Skeletal muscle tissue (tissue), 4 donors: Measurements from ENCODE around the gene ID4. TPM values are rescaled to one million over a fixed set of nuclear protein-coding genes. Genes with fewer than 3 reads are reported as not detected.

Source experiments
- H3K27ac ChIP-seq: one replicate; pipeline ENCODE4 v1.7.0; 2013; ENCODE audit warnings: mild to moderate bottlenecking, low read depth, low read length, inconsistent platforms
- H3K27me3 ChIP-seq, 3 donors: one replicate each; pipeline ENCODE4 v1.7.0; 2013; ENCODE audit warnings: low read length in 3 of 3; ENCODE audit not compliant: control insufficient read depth in 3 of 3, insufficient read depth in 3 of 3
- H3K36me3 ChIP-seq, 3 donors: one replicate each; pipeline ENCODE4 v1.7.0; 2013; ENCODE audit warnings: low read length in 3 of 3; ENCODE audit not compliant: control insufficient read depth in 3 of 3, insufficient read depth in 3 of 3
- H3K4me1 ChIP-seq, 3 donors: one replicate each; pipeline ENCODE4 v1.7.0; 2013; ENCODE audit warnings: low read length in 3 of 3, mild to moderate bottlenecking in 3 of 3; ENCODE audit not compliant: control insufficient read depth in 3 of 3, insufficient read depth in 3 of 3
- H3K4me3 ChIP-seq, 3 donors: one replicate each; pipeline ENCODE4 v1.7.0; 2013; ENCODE audit warnings: low read length in 3 of 3
- H3K9ac ChIP-seq, 3 donors: one replicate each; pipeline ENCODE4 v1.7.0; 2013; ENCODE audit warnings: low read length in 3 of 3, mild to moderate bottlenecking in 3 of 3, moderate library complexity in 2 of 3, low read depth in 1 of 3
- H3K9me3 ChIP-seq, 3 donors: one replicate each; pipeline ENCODE4 v1.7.0; 2013; ENCODE audit warnings: low read length in 3 of 3; ENCODE audit not compliant: control insufficient read depth in 3 of 3
- total RNA-seq: library from RNA; depleted of rRNA; stranded (reverse); fragments of >200 nt; gene quantifications from one replicate; pipeline ENCODE4 v1.2.3, GENCODE V29; 2014
- donor health status: Osteomylitis.

Gene ID4, protein sequence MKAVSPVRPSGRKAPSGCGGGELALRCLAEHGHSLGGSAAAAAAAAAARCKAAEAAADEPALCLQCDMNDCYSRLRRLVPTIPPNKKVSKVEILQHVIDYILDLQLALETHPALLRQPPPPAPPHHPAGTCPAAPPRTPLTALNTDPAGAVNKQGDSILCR
- 12.5 TPM for total RNA-seq

GRCh38 chr6:19836799-19837510, at the start of gene ID4:
Gene ID4 (plus strand): TSS chr6:19837370. CDS start chr6:19837755, 385 bp downstream.
- Histone ChIP-seq H3K9me3 (no peaks in the 10 kb centered on the region), H3K27ac (peak within 1 kb of the TSS; percentile 76), H3K36me3 (no peaks in the 10 kb centered on the region), H3K9ac (peak within 1 kb of the TSS; percentile 73 to 84 (median 76)), H3K4me3 (peak within 1 kb of the TSS; percentile 74 to 81 (median 81)), H3K27me3 (peaks cover 0 to 7% (median 0%) of the 10 kb centered on the region in 3 donors), H3K4me1 (peaks cover 7 to 14% (median 9%) of the 10 kb centered on the region in 3 donors)

- H3K4me1 ChIP-seq: no peaks in the 10 kb centered on the region
- H3K36me3 ChIP-seq: no peaks in the 10 kb centered on the region
- H3K9me3 ChIP-seq: no peaks in the 10 kb centered on the region
- H3K27ac ChIP-seq: no peak overlapping the region
- H3K9ac ChIP-seq: no peak overlapping the region
- peaks cover 0 to 3% (median 0%) of the 10 kb centered on the region in 3 donors for H3K27me3 ChIP-seq
- no peak overlapping the region for H3K4me3 ChIP-seq
Observed at GRCh38 chr6:19788686-19789085, 48.5 kb upstream of the ID4 start.

GRCh38 chr6:19789100-19789803, 47.9 kb upstream of the ID4 start:
- Histone ChIP-seq H3K9ac (no peak overlapping the region), H3K27me3 (peaks cover 0 to 3% (median 0%) of the 10 kb centered on the region in 3 donors), H3K27ac (no peak overlapping the region), H3K9me3 (no peaks in the 10 kb centered on the region), H3K4me1 (no peaks in the 10 kb centered on the region), H3K36me3 (no peaks in the 10 kb centered on the region), H3K4me3 (no peak overlapping the region)

GRCh38 chr6:19791267-19791666, 45.9 kb upstream of the ID4 start:
- Histone ChIP-seq H3K4me1 (no peaks in the 10 kb centered on the region), H3K36me3 (no peaks in the 10 kb centered on the region), H3K9ac (no peak overlapping the region)

DNA sequence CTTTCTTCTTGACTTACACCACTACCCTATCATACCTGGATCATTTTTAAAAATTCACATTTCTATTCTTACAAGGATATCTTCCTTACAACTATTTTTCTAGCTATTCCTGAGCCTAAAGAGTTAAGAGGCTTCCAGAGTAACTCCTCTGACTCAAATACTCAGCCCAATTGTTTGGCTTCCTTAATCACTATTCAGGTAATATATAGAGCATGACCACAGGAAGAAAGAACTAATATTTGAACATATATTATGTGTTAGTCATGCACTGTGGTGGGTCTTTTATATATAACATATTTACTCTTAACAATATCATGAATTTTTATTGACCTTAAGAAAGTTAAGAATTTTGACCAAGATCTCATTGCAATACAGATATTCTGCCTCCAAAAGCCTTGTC, 42.0 kb upstream of the ID4 start:
- no peaks in the 10 kb centered on the region for H3K9me3 ChIP-seq
- H3K27ac ChIP-seq: no peak overlapping the region
- H3K9ac ChIP-seq: no peak overlapping the region
- peaks cover 0 to 2% (median 0%) of the 10 kb centered on the region in 3 donors for H3K27me3 ChIP-seq
- no peaks in the 10 kb centered on the region for H3K4me1 ChIP-seq
- H3K36me3 ChIP-seq: no peaks in the 10 kb centered on the region
- no peak overlapping the region for H3K4me3 ChIP-seq

More at GRCh38 chr6:19791267-19791666, 45.9 kb upstream of the ID4 start:
- no peak overlapping the region for H3K4me3 ChIP-seq
- peaks cover 0 to 3% (median 0%) of the 10 kb centered on the region in 3 donors for H3K27me3 ChIP-seq
- H3K9me3 ChIP-seq: no peaks in the 10 kb centered on the region
- no peak overlapping the region for H3K27ac ChIP-seq

DNA sequence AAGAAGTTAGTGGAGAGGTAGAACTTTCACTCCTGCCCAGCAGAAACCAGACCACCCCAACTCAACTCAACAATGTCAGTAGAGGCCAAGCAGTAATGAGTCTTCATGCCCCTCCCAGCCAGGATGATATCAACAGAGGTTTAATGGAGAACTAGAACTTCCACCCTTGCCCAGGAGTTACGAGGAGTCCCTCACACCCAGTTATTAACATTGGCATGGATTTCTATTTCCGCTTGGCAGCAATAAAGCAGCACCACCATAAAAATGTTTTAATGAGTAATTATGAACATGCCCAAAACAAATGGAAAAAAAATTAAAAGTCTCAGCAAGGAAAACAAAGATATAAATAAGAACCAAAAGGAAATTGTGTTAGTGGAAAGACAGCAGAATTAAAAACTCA, 40.7 kb upstream of the ID4 start:
- H3K36me3 ChIP-seq: no peaks in the 10 kb centered on the region
- no peak overlapping the region for H3K9ac ChIP-seq
- H3K4me3 ChIP-seq: no peak overlapping the region
- H3K27me3 ChIP-seq: no peaks in the 10 kb centered on the region
- no peaks in the 10 kb centered on the region for H3K9me3 ChIP-seq
- H3K4me1 ChIP-seq: no peaks in the 10 kb centered on the region
- no peak overlapping the region for H3K27ac ChIP-seq

DNA sequence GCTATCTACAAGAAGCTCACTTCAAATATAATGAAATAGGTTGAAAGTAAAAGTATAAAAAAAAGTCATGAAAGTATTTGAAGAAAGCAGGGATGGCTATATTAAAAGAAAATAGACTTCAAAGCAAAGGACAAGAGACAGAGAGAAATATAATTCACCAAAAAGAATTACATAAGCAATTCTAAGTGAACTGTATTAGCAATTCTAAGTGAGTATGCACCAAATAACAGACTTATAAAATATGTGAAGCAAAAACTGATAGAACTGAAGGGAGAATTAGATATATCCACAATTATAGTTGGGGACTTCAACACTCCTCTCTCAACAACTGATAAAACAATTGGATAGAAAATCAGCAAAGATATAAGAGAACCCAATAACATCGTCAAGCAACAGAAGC, 38.8 kb upstream of the ID4 start:
- Histone ChIP-seq H3K36me3 (no peaks in the 10 kb centered on the region), H3K4me3 (no peak overlapping the region), H3K27ac (no peak overlapping the region), H3K9ac (no peak overlapping the region), H3K9me3 (no peaks in the 10 kb centered on the region), H3K27me3 (no peaks in the 10 kb centered on the region), H3K4me1 (peaks cover 0 to 3% (median 0%) of the 10 kb centered on the region in 3 donors)

GRCh38 chr6:19802656-19803055, 34.5 kb upstream of the ID4 start:
- Histone ChIP-seq H3K27me3 (no peaks in the 10 kb centered on the region), H3K9me3 (no peaks in the 10 kb centered on the region), H3K4me3 (no peak overlapping the region), H3K9ac (no peak overlapping the region), H3K4me1 (peaks cover 7 to 13% (median 11%) of the 10 kb centered on the region in 3 donors), H3K27ac (no peak overlapping the region), H3K36me3 (no peaks in the 10 kb centered on the region)

DNA sequence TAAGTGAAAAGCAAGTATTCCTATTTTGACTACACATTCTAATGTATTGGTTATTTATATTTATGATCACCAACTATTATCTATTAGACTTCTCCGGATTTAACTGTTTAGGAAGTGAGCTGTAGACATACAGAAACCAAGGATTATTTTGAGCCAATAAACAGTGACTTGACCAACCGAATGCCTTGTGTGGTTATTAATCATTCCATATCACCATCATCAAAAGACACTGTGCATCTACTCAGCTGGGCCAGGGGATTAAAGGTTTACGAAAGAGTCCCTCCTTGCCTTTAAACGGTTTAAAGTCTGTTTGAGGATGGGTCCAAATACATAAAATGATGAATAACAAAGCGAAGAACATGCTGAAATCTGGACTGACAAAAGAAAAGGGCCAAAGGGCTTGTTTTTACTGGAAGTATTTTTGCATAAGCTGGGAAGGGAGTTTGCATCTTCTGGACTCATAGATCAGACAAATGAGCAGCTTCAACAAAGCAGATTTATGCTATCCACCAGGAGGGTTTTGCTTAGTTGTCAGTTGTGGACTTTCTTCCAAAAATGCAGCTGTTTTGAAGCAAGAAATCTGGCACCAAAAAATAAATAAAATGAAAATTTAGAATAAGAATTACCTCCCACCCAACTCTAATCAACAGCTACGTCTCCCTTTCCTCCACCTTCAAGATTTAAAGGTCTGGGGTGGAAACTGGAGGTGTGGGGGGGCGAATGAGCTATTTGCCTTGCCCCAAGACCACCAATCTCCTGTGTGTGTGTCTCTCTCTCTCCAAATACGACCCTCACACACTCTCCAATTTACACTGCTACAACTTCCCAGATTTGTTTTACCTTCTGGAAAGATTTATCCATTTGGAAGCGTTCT, 33.6 kb upstream of the ID4 start:
- peak overlapping the region; percentile 91 for H3K27ac ChIP-seq
- H3K27me3 ChIP-seq: no peaks in the 10 kb centered on the region
- peak overlapping the region; percentile 69 to 79 (median 78) for H3K4me3 ChIP-seq
- H3K9me3 ChIP-seq: no peaks in the 10 kb centered on the region
- H3K36me3 ChIP-seq: no peaks in the 10 kb centered on the region
- peaks cover 7 to 13% (median 11%) of the 10 kb centered on the region in 3 donors for H3K4me1 ChIP-seq
- H3K9ac ChIP-seq: peak overlapping the region; percentile 67 to 85 (median 69)
